ENCODE results near the gene IDE.

GRCh38 chr10:92502296-92502808 lies 71.5 kb downstream of the IDE start:
- TF ChIP-seq CTCF (IDR thresholded peaks at IDR 0.05 in 2 of 3, conservative IDR thresholded peaks at IDR 0.05 in 1 of 3; ENCODE audit: control insufficient read depth in 2 of 3, extremely low read depth in 1 of 3, insufficient read depth in 1 of 3, low read depth in 3 of 3, low read length in 3 of 3) (no peak), JUND (IDR thresholded peaks at IDR 0.05; ENCODE audit: low read depth, low read length) (no peak), MYC (IDR thresholded peaks at IDR 0.05; ENCODE audit: insufficient read depth, insufficient read length, insufficient replicate concordance, low read length, severe bottlenecking) (no peak), RCOR1 (conservative IDR thresholded peaks at IDR 0.05; ENCODE audit: low read depth, low read length) (no peak), MXI1 (IDR thresholded peaks at IDR 0.05; ENCODE audit: low read depth, low read length) (no peak), PAX8 (IDR thresholded peaks at IDR 0.05) (no peak), SMAD1 (IDR thresholded peaks at IDR 0.05; ENCODE audit: low read depth, partially characterized antibody) (no peak), POLR2AphosphoS5 (IDR thresholded peaks at IDR 0.05; ENCODE audit: low read length) (no peak), RAD21 (IDR thresholded peaks at IDR 0.05; ENCODE audit: insufficient read depth, low read depth, low read length) (no peak)

Measured in GM12878 (cell line).